Large intestine (tissue), 3 donors: Measurements from ENCODE around the gene NNMT. TPM values are rescaled to one million over a fixed set of nuclear protein-coding genes. Genes with fewer than 3 reads are reported as not detected.
A peak's percentile ranks its signal among the peaks of the same experiment; 100 is the strongest.

Source experiments
- DNase-seq, 2 donors: peaks; one replicate each; pipeline versions ENCODE4 v3.0.0 to v3.0.0-alpha.2; 2013
- H3K27ac ChIP-seq: one replicate; pipeline ENCODE4 v1.5.1; 2013; ENCODE audit warnings: low read length
- H3K27me3 ChIP-seq: 2 replicates; pipeline ENCODE4 v1.6.1; 2013; ENCODE audit warnings: low read length; ENCODE audit not compliant: control insufficient read depth, insufficient read depth
- H3K36me3 ChIP-seq: 2 replicates; pipeline ENCODE4 v1.6.1; 2013; ENCODE audit warnings: low read length; ENCODE audit not compliant: control insufficient read depth, insufficient read depth
- H3K4me1 ChIP-seq: one replicate; pipeline ENCODE4 v1.6.1; 2013; ENCODE audit warnings: low read length; ENCODE audit not compliant: control insufficient read depth, insufficient read depth
- H3K4me3 ChIP-seq: one replicate; pipeline ENCODE4 v1.5.1; 2013; ENCODE audit warnings: low read length
- H3K9me3 ChIP-seq: one replicate; pipeline ENCODE4 v1.6.1; 2013; ENCODE audit warnings: mild to moderate bottlenecking, low read depth, low read length, moderate library complexity; ENCODE audit not compliant: control insufficient read depth
- WGBS: methylation state at CpG from one replicate; pipeline ENCODE4 v1.1.5; 2013; ENCODE audit warnings: low lambda C conversion rate; ENCODE audit not compliant: insufficient coverage; 5-methylcytosine and 5-hydroxymethylcytosine counted together
- polyA plus RNA-seq: library from polyadenylated mRNA; unstranded; fragments of 120-200 nt; gene quantifications from one replicate; pipeline ENCODE4 v1.2.1, GENCODE V29; 2013

The NNMT gene
- polyA plus RNA-seq, 1 donor, result 4.0 TPM

- H3K4me3 ChIP-seq, result no peak overlapping the region
- H3K36me3 ChIP-seq, result no peaks in the 10 kb centered on the region
- H3K27me3 ChIP-seq, result no peaks in the 10 kb centered on the region
- no peak overlapping the region for H3K27ac ChIP-seq
- H3K4me1 ChIP-seq, result peaks cover 12% of the 10 kb centered on the region
- peaks cover 2% of the 10 kb centered on the region for H3K9me3 ChIP-seq
- WGBS, result 86% methylated on average over 4 of the region's 20 CpGs
- no peak for DNase-seq
These were observed 39.8 kb upstream of the NNMT start for GRCh38 chr11:114256176-114256966.

DNA sequence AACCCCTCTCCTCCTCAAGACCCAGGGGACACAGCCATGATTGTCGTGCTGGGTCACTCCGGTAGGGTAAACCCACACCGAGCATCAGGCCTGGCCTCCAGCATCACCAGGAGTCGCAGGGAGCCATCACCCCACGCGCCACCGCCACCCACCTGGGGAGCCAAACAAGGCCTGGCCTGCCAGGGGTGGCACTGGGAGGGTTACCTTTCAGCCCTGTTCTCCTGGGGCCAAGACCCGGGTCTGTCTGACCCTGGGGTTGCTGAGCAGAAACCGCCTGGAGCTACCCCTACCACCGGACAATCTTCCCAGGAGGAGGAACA is 39.3 kb upstream of the NNMT start:
- no peak for DNase-seq
- Histone ChIP-seq H3K36me3 (no peaks in the 10 kb centered on the region), H3K27ac (no peak overlapping the region), H3K4me1 (peaks cover 12% of the 10 kb centered on the region), H3K27me3 (no peaks in the 10 kb centered on the region), H3K4me3 (no peak overlapping the region), H3K9me3 (peaks cover 2% of the 10 kb centered on the region)
- no CpG with 5 or more reads among the region's 10 CpGs for WGBS

DNA sequence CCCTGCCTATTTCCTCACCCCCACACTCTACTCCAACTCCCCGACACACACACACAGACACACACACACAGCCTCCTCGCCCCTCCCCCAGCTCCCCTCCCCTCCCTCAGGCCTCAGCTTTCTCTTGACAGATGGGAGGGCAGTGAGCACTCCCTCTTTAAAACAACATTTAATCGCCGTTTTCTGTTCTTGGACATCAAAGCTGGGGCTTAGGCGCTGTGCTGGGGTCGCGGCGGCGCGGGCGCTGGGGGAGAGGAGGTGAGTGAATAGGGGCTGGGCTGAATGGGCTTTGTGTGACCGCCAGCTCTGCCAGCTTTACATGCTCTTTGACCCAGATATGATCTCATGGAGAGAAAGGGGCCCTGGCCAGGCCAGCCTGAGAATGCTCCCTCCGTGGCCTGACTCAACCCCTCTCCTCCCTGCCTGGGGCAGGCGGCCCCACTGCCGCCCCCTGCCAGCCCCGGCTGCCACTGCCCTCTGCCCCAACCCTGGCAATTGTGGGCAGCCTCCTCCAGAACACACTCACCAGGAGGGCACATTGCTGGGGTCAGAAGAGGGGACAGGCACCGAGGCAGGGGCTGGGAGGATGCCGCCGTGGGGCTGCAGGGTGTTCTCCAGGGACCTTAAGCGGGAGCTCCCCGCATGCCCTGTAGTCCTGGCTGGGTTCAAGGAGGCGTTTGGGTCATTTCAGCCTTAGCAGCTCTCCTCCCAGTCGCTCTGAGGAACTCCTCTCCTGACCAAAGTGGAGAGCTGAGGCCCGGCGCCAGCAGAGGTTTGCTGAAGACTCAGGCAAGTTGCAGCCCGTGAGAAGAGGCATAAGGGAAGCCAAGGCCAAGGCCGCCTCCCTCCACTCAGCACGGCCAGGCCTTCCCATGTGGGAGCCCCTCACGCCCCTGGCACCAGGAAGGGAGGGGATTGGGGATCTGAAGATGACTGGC is 38.3 kb upstream of the NNMT start:
- Histone ChIP-seq H3K4me3 (no peak overlapping the region), H3K27me3 (no peaks in the 10 kb centered on the region), H3K36me3 (no peaks in the 10 kb centered on the region), H3K4me1 (peaks cover 17% of the 10 kb centered on the region), H3K9me3 (peaks cover 2% of the 10 kb centered on the region), H3K27ac (no peak overlapping the region)
- WGBS, result no CpG with 5 or more reads among the region's 29 CpGs
- DNase-seq, result peak; percentile 57 to 74

DNA sequence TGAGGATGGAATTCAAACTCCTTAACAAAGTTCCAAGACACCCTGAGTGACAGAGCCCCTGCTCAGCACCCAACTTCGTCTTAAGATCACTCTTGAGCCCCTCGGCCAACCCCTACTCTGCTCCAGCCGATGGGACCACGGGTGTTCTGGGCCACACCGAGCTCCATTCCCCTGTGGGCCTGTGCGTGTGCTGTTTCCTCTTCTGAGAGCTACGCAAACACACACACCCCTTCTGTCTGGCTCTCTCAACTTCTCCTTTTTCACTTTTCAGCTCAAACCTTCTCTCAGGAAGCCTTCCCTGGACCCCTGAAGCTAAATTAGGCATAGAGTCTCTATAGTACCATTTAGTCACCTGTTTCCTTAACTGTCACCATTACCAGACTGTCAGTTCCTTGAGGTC is 37.5 kb upstream of the NNMT start:
- H3K9me3 ChIP-seq, result peaks cover 2% of the 10 kb centered on the region
- no peak overlapping the region for H3K4me3 ChIP-seq
- no peak for DNase-seq
- H3K36me3 ChIP-seq, result no peaks in the 10 kb centered on the region
- WGBS, result 90% methylated on average over 2 of the region's 7 CpGs
- H3K27me3 ChIP-seq, result no peaks in the 10 kb centered on the region
- H3K4me1 ChIP-seq, result peaks cover 23% of the 10 kb centered on the region
- H3K27ac ChIP-seq, result no peak overlapping the region

GRCh38 chr11:114259124-114259526 is 37.1 kb upstream of the NNMT start:
- no CpG with 5 or more reads among the region's 10 CpGs for WGBS
- Histone ChIP-seq H3K4me1 (peaks cover 24% of the 10 kb centered on the region), H3K4me3 (no peak overlapping the region), H3K36me3 (no peaks in the 10 kb centered on the region), H3K27ac (no peak overlapping the region), H3K9me3 (peaks cover 2% of the 10 kb centered on the region), H3K27me3 (no peaks in the 10 kb centered on the region)
- DNase-seq, result no peak

DNA sequence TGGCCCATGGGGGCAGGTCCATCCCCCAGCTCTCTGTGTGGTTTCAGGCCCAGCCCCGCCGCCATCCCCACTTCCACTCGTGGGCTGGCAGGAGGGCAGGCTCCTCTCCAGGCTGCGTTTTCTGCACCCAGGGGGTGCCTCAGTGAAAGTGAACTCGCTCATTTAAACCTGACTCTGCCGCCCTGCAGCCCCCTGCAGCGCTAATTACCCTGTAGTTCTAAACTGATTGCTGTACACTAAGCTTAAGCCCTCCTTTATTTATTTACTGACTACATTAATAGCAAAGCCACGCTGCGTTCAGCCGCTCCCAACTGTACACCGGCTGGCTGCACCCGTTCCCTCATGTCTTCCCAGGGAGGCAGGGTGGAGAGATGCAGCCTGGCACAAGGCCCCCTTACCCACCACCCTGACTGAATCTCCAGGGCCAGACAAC is 36.6 kb upstream of the NNMT start:
- H3K9me3 ChIP-seq, result peaks cover 2% of the 10 kb centered on the region
- H3K4me1 ChIP-seq, result peaks cover 24% of the 10 kb centered on the region
- no CpG with 5 or more reads among the region's 12 CpGs for WGBS
- no peak overlapping the region for H3K4me3 ChIP-seq
- no peaks in the 10 kb centered on the region for H3K36me3 ChIP-seq
- no peak overlapping the region for H3K27ac ChIP-seq
- H3K27me3 ChIP-seq, result no peaks in the 10 kb centered on the region
- DNase-seq, result no peak

DNA sequence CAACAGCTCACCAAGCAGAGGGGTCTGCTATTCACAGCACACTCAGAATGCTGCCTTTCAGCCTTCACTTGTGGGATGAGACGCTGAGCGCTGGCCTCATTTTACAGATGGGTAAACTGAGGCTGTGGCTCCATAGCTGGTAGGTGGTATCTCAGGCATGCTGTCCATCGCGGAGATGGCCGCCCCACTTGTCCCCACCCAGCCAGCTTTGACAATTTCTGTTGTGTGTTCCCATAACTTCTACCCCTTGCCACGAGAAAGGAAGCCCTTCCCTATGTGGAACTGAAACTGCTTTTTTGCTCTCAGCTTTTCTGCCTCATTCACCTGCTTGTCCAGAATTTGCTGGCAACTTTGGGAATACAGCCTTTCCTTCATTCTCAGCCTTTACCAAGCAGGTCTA is 36.1 kb upstream of the NNMT start:
- H3K4me1 ChIP-seq, result peaks cover 24% of the 10 kb centered on the region
- H3K36me3 ChIP-seq, result no peaks in the 10 kb centered on the region
- peaks cover 2% of the 10 kb centered on the region for H3K9me3 ChIP-seq
- no peak overlapping the region for H3K4me3 ChIP-seq
- DNase-seq, result no peak
- no peak overlapping the region for H3K27ac ChIP-seq
- no CpG with 5 or more reads among the region's 6 CpGs for WGBS
- no peaks in the 10 kb centered on the region for H3K27me3 ChIP-seq

- WGBS, result no CpG with 5 or more reads among the region's 9 CpGs
- H3K4me1 ChIP-seq, result peaks cover 24% of the 10 kb centered on the region
- H3K27me3 ChIP-seq, result no peaks in the 10 kb centered on the region
- no peak for DNase-seq
- H3K9me3 ChIP-seq, result peaks cover 2% of the 10 kb centered on the region
- H3K4me3 ChIP-seq, result no peak overlapping the region
- no peak overlapping the region for H3K27ac ChIP-seq
- no peaks in the 10 kb centered on the region for H3K36me3 ChIP-seq
These were observed 35.7 kb upstream of the NNMT start for GRCh38 chr11:114260483-114260882.

GRCh38 chr11:114261791-114262190 is 34.4 kb upstream of the NNMT start:
- peaks cover 24% of the 10 kb centered on the region for H3K4me1 ChIP-seq
- WGBS, result no CpG with 5 or more reads among the region's 7 CpGs
- no peak for DNase-seq
- no peak overlapping the region for H3K4me3 ChIP-seq
- H3K36me3 ChIP-seq, result no peaks in the 10 kb centered on the region
- H3K27ac ChIP-seq, result no peak overlapping the region
- H3K27me3 ChIP-seq, result no peaks in the 10 kb centered on the region
- H3K9me3 ChIP-seq, result peaks cover 2% of the 10 kb centered on the region

- Histone ChIP-seq H3K4me1 (peaks cover 18% of the 10 kb centered on the region), H3K27me3 (no peaks in the 10 kb centered on the region), H3K9me3 (peaks cover 2% of the 10 kb centered on the region), H3K4me3 (no peak overlapping the region), H3K27ac (peak overlapping the region; percentile 60), H3K36me3 (no peaks in the 10 kb centered on the region)
- no CpG with 5 or more reads among the region's 9 CpGs for WGBS
- peak; percentile 66 to 81 for DNase-seq
These were observed 33.3 kb upstream of the NNMT start for GRCh38 chr11:114262681-114263512.
